Esophagus squamous epithelium (tissue), 5 donors: ENCODE results near the gene SHC4. TPM values are rescaled to one million over a fixed set of nuclear protein-coding genes. Genes with fewer than 3 reads are reported as not detected.

ENCODE experiments used
- DNase-seq: peaks from one replicate; lab custom pipeline; 2025; lab: John Stamatoyannopoulos, UW
- H3K27ac ChIP-seq, 4 donors: fragments of 200-600 bp; sonication (generic); one replicate each; pipeline ENCODE4 v1.5.1; 2016 to 2019; ENCODE audit warnings: mild to moderate bottlenecking in 1 of 4
- H3K27me3 ChIP-seq, 4 donors: fragments of 200-600 bp; sonication (generic); 1 replicate in 3 of 4; 2 replicates in 1 of 4; pipeline versions ENCODE4 v1.5.1 to v1.6.0; 2017 to 2021; ENCODE audit warnings: antibody characterized with exemption in 1 of 4
- H3K36me3 ChIP-seq, 3 donors: fragments of 200-600 bp; sonication (generic); one replicate each; pipeline ENCODE4 v1.5.1; 2016 to 2019
- H3K4me1 ChIP-seq, 3 donors: fragments of 200-600 bp; sonication (generic); one replicate each; pipeline ENCODE4 v1.5.1; 2017 to 2019
- H3K4me3 ChIP-seq, 4 donors: fragments of 200-600 bp; sonication (generic); 1 replicate in 3 of 4; 2 replicates in 1 of 4; pipeline ENCODE4 v1.5.1; 2016 to 2019; ENCODE audit warnings: mild to moderate bottlenecking in 2 of 4, moderate library complexity in 1 of 4
- H3K9me3 ChIP-seq, 3 donors: fragments of 200-600 bp; sonication (generic); one replicate each; pipeline ENCODE4 v1.5.1; 2016 to 2019
- CTCF ChIP-seq, 6 experiments: fragments of 450-650 bp in 4 of 6; fragments of 200-600 bp in 2 of 6; sonication (generic) in 2 of 6; IDR thresholded peaks; one replicate each; pipeline ENCODE4 v1.5.1; 2016 to 2019; ENCODE audit warnings: antibody characterized with exemption in 6 of 6, mild to moderate bottlenecking in 4 of 6, moderate library complexity in 4 of 6
- POLR2A ChIP-seq, 4 donors: fragments of 450-650 bp; IDR thresholded peaks; one replicate each; pipeline ENCODE4 v1.6.1; 2017; ENCODE audit warnings: antibody characterized with exemption in 4 of 4, mild to moderate bottlenecking in 4 of 4, moderate library complexity in 3 of 4
- WGBS, 2 donors: methylation state at CpG; one replicate each; pipeline ENCODE4 v1.1.5; 2018; 5-methylcytosine and 5-hydroxymethylcytosine counted together
- intact Hi-C: fragments of 100-400 bp; cut with DNase I; formaldehyde crosslinking; loops from one replicate; pipeline ENCODE4 v1.15.0; 2022
- total RNA-seq, 4 donors: library from RNA; depleted of rRNA; stranded (reverse); fragments of >200 nt; gene quantifications; one replicate each; pipeline ENCODE4 v1.1.0, GENCODE V29; 2016
- donor health status: DM: yes; HTN: yes; CAD: no.

SHC4 gene
- total RNA-seq, 4 donors from 2014 or later: 0.18 to 0.50 (median 0.38) TPM; not detected in 1

- Histone ChIP-seq H3K36me3 (no peaks in the 10 kb centered on the region), H3K4me1 (peaks cover 0 to 5% (median 0%) of the 10 kb centered on the region in 3 donors), H3K4me3 (no peak overlapping the region), H3K9me3 (no peaks in the 10 kb centered on the region), H3K27ac (no peak overlapping the region), H3K27me3 (no peaks in the 10 kb centered on the region)
- no peak for DNase-seq
- intact Hi-C loops: no loop called here
- TF ChIP-seq CTCF (IDR thresholded peaks at IDR 0.05): no peak
- 29 to 35% methylated on average over 1 of the region's 1 CpG for WGBS, 2 donors
These were observed 140.0 kb downstream of the SHC4 start for GRCh38 chr15:48823706-48824105.

GRCh38 chr15:48823237-48823636, 140.5 kb downstream of the SHC4 start:
- Histone ChIP-seq H3K36me3 (no peaks in the 10 kb centered on the region), H3K4me3 (no peak overlapping the region), H3K27ac (no peak overlapping the region), H3K4me1 (peaks cover 0 to under 1% (median 0%) of the 10 kb centered on the region in 3 donors), H3K27me3 (no peaks in the 10 kb centered on the region), H3K9me3 (no peaks in the 10 kb centered on the region)
- intact Hi-C loops: no loop called here
- no peak for TF ChIP-seq POLR2A (IDR thresholded peaks at IDR 0.05)
- no peak for TF ChIP-seq CTCF (IDR thresholded peaks at IDR 0.05)
- no peak for DNase-seq
- WGBS, 2 donors: 8 to 22% methylated on average over 1 of the region's 1 CpG

GRCh38 chr15:48814286-48814685, 149.4 kb downstream of the SHC4 start:
- no peaks in the 10 kb centered on the region for H3K36me3 ChIP-seq
- H3K4me3 ChIP-seq: no peak overlapping the region
- H3K27me3 ChIP-seq: no peaks in the 10 kb centered on the region
- H3K4me1 ChIP-seq: peaks cover 0 to 18% (median 7%) of the 10 kb centered on the region in 3 donors
- H3K9me3 ChIP-seq: no peaks in the 10 kb centered on the region
- intact Hi-C loops: no loop called here
- TF ChIP-seq CTCF (IDR thresholded peaks at IDR 0.05): no peak
- no peak for TF ChIP-seq POLR2A (IDR thresholded peaks at IDR 0.05)
- DNase-seq: no peak
- no peak overlapping the region for H3K27ac ChIP-seq
- WGBS, 2 donors: 63 to 75% methylated on average over 1 to 2 of the region's 2 CpGs

- no peak for TF ChIP-seq CTCF (IDR thresholded peaks at IDR 0.05)
- TF ChIP-seq POLR2A (IDR thresholded peaks at IDR 0.05): no peak
- Histone ChIP-seq H3K27me3 (no peaks in the 10 kb centered on the region), H3K27ac (no peak overlapping the region), H3K4me3 (peak overlapping the region; percentile 65 to 94 (median 79)), H3K36me3 (no peaks in the 10 kb centered on the region), H3K9me3 (no peaks in the 10 kb centered on the region), H3K4me1 (peaks cover 0 to 18% (median 7%) of the 10 kb centered on the region in 3 donors)
- 14% methylated on average over 19 to 25 of the region's 25 CpGs for WGBS, 2 donors
- no peak for DNase-seq
- intact Hi-C loops: no loop called here
These were observed 152.3 kb downstream of the SHC4 start for GRCh38 chr15:48811325-48811958.

- peak within 1 kb of the TSS; percentile 65 to 94 (median 79) for H3K4me3 ChIP-seq
- H3K27ac ChIP-seq: peak within 1 kb of the TSS; percentile 68 to 79 (median 76)
- intact Hi-C loops: no loop called here
- no peaks in the 10 kb centered on the region for H3K36me3 ChIP-seq
- peak; percentile 88 for DNase-seq
- TF ChIP-seq CTCF (IDR thresholded peaks at IDR 0.05): peak in 1 of 6 experiments; percentile 6
- peak in 2 of 4 donors; percentile 49 to 56 for TF ChIP-seq POLR2A (IDR thresholded peaks at IDR 0.05)
- no peaks in the 10 kb centered on the region for H3K27me3 ChIP-seq
- H3K4me1 ChIP-seq: peaks cover 0 to 18% (median 7%) of the 10 kb centered on the region in 3 donors
- H3K9me3 ChIP-seq: no peaks in the 10 kb centered on the region
- 0 to 1% methylated on average over 10 to 19 of the region's 51 CpGs for WGBS, 2 donors
These were observed 153.1 kb downstream of the SHC4 start, which contains the start of gene CEP152 for GRCh38 chr15:48810414-48811324. Gene CEP152 (minus strand): TSS chr15:48811069. CDS start chr15:48805649, 5,420 bp downstream.
